GM12874 (cell line): ENCODE results near the gene DLD.

Experiments
- CTCF ChIP-seq: IDR thresholded peaks from 2 replicates; pipeline ENCODE4 v1.5.1; 2011; ENCODE audit warnings: low read depth, mild to moderate bottlenecking, control low read depth, low read length, moderate library complexity; ENCODE audit not compliant: insufficient read depth

Gene DLD

DNA sequence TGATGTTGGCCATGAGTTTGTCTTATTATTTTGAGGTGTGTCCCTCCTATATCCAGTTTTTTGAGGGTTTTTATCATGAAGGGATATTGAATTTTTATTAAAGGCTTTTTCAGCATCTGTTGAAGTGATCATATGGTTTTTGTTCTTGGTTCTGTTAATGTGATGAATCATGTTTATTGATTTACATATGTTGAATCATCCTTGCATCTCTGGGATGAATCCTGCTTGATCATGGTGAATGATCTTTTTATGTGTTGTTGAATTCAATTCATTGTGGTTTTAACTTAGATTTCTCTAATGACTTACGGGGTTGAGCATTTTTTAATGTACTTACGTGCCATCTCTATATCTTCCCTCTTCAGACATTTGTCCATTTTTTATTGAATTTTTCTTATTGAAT, 22.9 kb downstream of the DLD start:
- no peak for TF ChIP-seq CTCF

- TF ChIP-seq CTCF, result no peak
Measured at GRCh38 chr7:107914831-107915230, 23.8 kb downstream of the DLD start.

GRCh38 chr7:107915541-107915940, 24.6 kb downstream of the DLD start:
- TF ChIP-seq CTCF, result no peak

- no peak for TF ChIP-seq CTCF
Measured at GRCh38 chr7:107917763-107918651, 27.0 kb downstream of the DLD start.

GRCh38 chr7:107918948-107919347, 28.0 kb downstream of the DLD start:
- TF ChIP-seq CTCF, result no peak

DNA sequence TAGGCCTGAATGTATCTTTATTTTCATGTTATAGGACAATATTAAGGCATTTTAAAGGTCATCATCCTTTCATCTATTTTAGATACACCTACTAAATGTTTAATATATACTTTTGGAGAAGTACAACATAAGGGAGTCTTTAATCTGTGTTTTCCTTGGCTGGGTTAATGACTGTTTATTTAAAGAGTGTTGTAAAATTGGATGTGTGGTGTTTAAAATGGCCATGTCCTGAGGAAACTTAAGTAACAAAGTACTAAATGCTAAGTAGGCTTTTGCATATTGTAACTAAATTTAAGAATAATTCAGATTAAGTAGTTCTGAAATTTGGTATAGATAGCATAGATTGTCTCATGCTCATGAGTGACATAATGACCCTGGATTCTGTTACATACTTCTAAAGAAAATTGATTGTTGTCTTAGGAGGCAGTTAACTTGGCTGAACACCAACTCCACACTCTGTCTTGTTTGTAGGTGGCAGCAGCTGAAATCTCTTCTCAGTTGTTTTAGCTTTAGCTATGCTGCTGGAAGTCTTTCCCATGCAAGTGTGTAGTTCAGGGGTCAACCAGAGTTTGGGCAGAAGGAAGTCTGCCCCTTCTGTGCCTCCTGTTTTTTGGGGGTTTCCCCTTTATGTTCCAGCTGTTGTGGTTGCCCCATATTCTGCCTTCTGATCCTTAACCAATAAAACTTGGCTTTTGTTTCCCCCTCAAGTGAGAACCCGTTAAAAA, 29.2 kb downstream of the DLD start:
- no peak for TF ChIP-seq CTCF

DNA sequence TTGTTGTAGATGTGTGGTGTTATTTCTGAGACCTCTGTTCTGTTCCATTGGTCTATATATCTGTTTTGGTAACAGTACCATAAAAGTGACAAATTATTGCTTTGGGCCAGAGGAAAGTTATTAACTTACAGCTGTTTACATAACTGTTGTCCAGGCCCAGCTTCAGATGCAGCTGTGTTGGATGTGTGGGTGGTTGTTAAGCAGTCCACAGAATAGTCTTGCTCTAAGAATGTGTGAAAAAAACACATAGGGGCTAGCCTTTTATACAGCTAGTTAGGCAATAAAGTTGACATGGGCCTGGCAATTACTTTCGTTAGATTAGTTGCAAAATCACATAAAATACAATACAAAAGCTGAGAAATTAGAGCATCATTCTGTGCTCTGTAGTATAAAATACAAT, 31.9 kb downstream of the DLD start:
- TF ChIP-seq CTCF, result no peak
